Measurements from ENCODE around the gene DRGX. TPM values are rescaled to one million over a fixed set of nuclear protein-coding genes. Genes with fewer than 3 reads are reported as not detected.

The DRGX gene
- total RNA-seq, 1 donor: not detected

GRCh38 chr10:49418053-49418326 is 22.1 kb upstream of the DRGX start:
- Histone ChIP-seq H3K4me2 (ENCODE audit: insufficient read depth, low read length) (no peak overlapping the region), H3K4me3 (ENCODE audit: insufficient read depth, low read length) (no peak overlapping the region), H3K9me3 (ENCODE audit: low read depth, low read length) (no peaks in the 10 kb centered on the region), H3K79me2 (ENCODE audit: insufficient read depth, low read length) (no peaks in the 10 kb centered on the region), H3K27ac (ENCODE audit: low read depth, low read length) (no peak overlapping the region), H4K20me1 (ENCODE audit: insufficient read depth, low read length) (no peaks in the 10 kb centered on the region), H2AFZ (ENCODE audit: low read length) (no peak overlapping the region), H3K4me1 (ENCODE audit: insufficient read depth, low read length) (no peaks in the 10 kb centered on the region), H3K36me3 (ENCODE audit: insufficient read depth, low read length) (no peaks in the 10 kb centered on the region), H3K27me3 (ENCODE audit: insufficient read depth, low read length) (peaks cover 7% of the 10 kb centered on the region)
- TF ChIP-seq CTCF (IDR thresholded peaks at IDR 0.05; ENCODE audit: extremely low read depth, low read depth, low read length): no peak
- DNase-seq (ENCODE audit: insufficient read length, low spot score, missing footprints): no peak

DNA sequence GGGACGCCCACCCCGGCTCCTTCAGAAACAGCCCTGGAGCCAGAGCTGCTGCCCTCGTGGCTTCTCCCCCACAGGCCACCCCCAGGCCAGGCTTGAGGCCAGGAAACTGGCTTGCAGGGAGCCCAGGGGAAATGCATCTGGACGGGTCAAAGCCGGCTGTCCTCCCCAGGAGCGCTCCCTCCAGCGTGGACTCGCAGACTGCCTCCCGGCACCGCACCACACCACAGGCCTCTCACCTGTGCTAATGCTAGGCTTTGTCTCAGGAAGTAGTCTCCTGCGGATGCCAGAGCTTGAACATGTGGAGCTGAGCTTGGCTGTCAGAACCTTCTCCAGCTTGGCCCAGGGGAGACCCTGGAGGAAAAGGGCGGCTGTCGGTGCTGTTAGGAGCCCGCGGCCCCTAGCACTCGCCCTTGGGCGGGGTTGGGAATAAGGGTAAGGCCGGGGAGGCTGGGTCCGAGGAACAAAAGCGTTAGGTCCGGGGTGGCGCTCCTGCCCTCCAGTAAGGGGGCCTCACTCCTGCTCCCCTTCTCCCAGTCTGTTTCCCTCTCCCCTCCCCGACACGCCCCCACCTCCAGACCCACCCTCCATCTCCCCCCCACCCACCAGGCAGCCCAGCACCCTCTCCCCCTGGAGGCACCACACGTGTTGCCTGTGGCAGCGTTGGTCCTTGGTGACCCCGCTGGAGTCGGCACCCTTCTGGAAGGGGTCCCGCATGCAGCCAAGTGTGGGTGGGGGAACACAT is 21.6 kb upstream of the DRGX start:
- no peak for DNase-seq (ENCODE audit: insufficient read length, low spot score, missing footprints)
- Histone ChIP-seq H3K4me3 (ENCODE audit: insufficient read depth, low read length) (no peak overlapping the region), H2AFZ (ENCODE audit: low read length) (no peak overlapping the region), H3K79me2 (ENCODE audit: insufficient read depth, low read length) (no peaks in the 10 kb centered on the region), H4K20me1 (ENCODE audit: insufficient read depth, low read length) (no peaks in the 10 kb centered on the region), H3K27ac (ENCODE audit: low read depth, low read length) (no peak overlapping the region), H3K27me3 (ENCODE audit: insufficient read depth, low read length) (peaks cover 12% of the 10 kb centered on the region), H3K4me2 (ENCODE audit: insufficient read depth, low read length) (no peak overlapping the region), H3K36me3 (ENCODE audit: insufficient read depth, low read length) (no peaks in the 10 kb centered on the region), H3K4me1 (ENCODE audit: insufficient read depth, low read length) (no peaks in the 10 kb centered on the region), H3K9me3 (ENCODE audit: low read depth, low read length) (no peaks in the 10 kb centered on the region)
- no peak for TF ChIP-seq CTCF (IDR thresholded peaks at IDR 0.05; ENCODE audit: extremely low read depth, low read depth, low read length)

DNA sequence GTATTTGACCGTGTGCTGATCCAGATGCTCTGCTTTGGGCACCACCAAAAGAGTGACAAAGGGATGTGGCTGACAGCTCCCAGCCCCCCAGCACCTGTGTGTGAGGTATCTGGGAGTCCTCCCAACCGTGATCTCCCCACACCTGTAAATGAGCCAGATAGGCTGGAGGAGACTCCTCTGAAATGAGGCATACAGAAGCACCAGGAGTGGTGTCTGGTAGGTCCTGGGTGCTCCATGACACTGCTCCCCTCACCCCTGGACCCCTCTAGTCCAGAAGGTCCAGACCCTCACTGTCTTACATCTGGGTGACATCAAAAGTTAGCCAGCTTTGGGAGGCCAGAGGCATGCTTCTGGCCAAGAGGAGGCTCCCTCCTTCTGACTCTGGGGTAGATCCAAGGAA is 20.0 kb upstream of the DRGX start:
- H3K36me3 ChIP-seq (ENCODE audit: insufficient read depth, low read length): no peaks in the 10 kb centered on the region
- no peak overlapping the region for H3K4me3 ChIP-seq (ENCODE audit: insufficient read depth, low read length)
- no peak overlapping the region for H3K27ac ChIP-seq (ENCODE audit: low read depth, low read length)
- TF ChIP-seq CTCF (IDR thresholded peaks at IDR 0.05; ENCODE audit: extremely low read depth, low read depth, low read length): no peak
- H3K79me2 ChIP-seq (ENCODE audit: insufficient read depth, low read length): no peaks in the 10 kb centered on the region
- DNase-seq (ENCODE audit: insufficient read length, low spot score, missing footprints): no peak
- H3K27me3 ChIP-seq (ENCODE audit: insufficient read depth, low read length): peaks cover 21% of the 10 kb centered on the region
- H3K4me2 ChIP-seq (ENCODE audit: insufficient read depth, low read length): no peak overlapping the region
- no peak overlapping the region for H2AFZ ChIP-seq (ENCODE audit: low read length)
- no peaks in the 10 kb centered on the region for H3K4me1 ChIP-seq (ENCODE audit: insufficient read depth, low read length)
- H3K9me3 ChIP-seq (ENCODE audit: low read depth, low read length): no peaks in the 10 kb centered on the region
- no peaks in the 10 kb centered on the region for H4K20me1 ChIP-seq (ENCODE audit: insufficient read depth, low read length)

DNA sequence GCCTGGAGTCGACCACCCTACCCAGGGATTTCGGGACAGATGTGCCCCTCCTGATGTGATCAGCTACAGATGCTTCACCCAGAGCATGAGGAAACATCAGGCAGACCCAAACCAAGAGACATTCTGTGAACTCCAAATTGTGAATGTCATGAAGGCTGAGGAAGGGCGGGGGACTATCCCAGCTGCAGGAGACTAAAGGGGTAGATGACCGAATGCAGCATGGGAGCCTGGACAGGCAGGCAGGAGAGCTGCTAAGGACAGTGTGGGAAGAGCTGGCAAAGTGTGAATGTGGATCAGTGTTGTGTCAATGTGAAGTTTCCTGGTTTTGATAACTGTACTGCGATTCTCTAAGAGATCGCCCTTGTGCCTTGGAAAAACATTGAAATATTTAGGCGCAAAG is 19.2 kb upstream of the DRGX start:
- Histone ChIP-seq H3K4me3 (ENCODE audit: insufficient read depth, low read length) (no peak overlapping the region), H3K27me3 (ENCODE audit: insufficient read depth, low read length) (peaks cover 28% of the 10 kb centered on the region)

More for the DNA sequence above, 19.2 kb upstream of the DRGX start:
- H3K27ac ChIP-seq (ENCODE audit: low read depth, low read length): no peak overlapping the region
- no peak overlapping the region for H3K4me2 ChIP-seq (ENCODE audit: insufficient read depth, low read length)
- no peaks in the 10 kb centered on the region for H3K4me1 ChIP-seq (ENCODE audit: insufficient read depth, low read length)
- no peaks in the 10 kb centered on the region for H3K36me3 ChIP-seq (ENCODE audit: insufficient read depth, low read length)
- no peaks in the 10 kb centered on the region for H4K20me1 ChIP-seq (ENCODE audit: insufficient read depth, low read length)
- H3K79me2 ChIP-seq (ENCODE audit: insufficient read depth, low read length): no peaks in the 10 kb centered on the region
- no peaks in the 10 kb centered on the region for H3K9me3 ChIP-seq (ENCODE audit: low read depth, low read length)
- no peak overlapping the region for H2AFZ ChIP-seq (ENCODE audit: low read length)
- no peak for TF ChIP-seq CTCF (IDR thresholded peaks at IDR 0.05; ENCODE audit: extremely low read depth, low read depth, low read length)
- DNase-seq (ENCODE audit: insufficient read length, low spot score, missing footprints): no peak
